ENCODE results near the gene MFSD11. TPM values are rescaled to one million over a fixed set of nuclear protein-coding genes. Genes with fewer than 3 reads are reported as not detected.
"Not testable (repeated sequence)": the region's sequence is repeated elsewhere in the genome, so short reads cannot be mapped to it uniquely, and the experiment has no call there.

Gene MFSD11
- total RNA-seq, 2 experiments from 2014 or later = 55.1 to 63.1 TPM

DNA sequence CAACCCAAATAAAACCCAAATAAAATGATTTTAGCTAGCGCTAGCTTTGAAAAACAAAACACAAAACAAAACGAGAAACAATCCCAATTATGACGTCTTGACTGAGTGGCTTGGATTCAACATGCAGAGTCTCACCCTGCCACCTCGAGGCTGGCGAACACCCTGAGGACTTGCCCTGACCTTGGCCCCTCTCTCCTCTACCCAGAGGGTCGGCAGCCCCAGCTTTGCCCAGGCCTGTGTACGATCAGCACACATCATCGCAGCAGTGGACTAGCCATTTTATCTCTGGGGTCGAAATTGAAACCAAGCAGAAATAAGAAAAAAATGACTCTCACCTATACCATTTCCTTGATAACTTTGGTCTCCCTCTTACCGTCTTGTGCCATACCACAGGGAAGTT lies 16.5 kb upstream of the MFSD11 start:
- POLR2A ChIA-PET = interaction anchor here (0.6 kb wide), 1 partner anchor 44 kb away, joined by 4 read pairs; no protein-coding TSS in a partner anchor
- H4K20me1 ChIP-seq (ENCODE audit: insufficient read depth, low read length) = no peaks in the 10 kb centered on the region
- H3K9me2 ChIP-seq (ENCODE audit: insufficient read depth, low read length) = no peaks in the 10 kb centered on the region
- H3K4me1 ChIP-seq (ENCODE audit: insufficient read depth, low read length, poor library complexity, severe bottlenecking) = peaks cover 12% of the 10 kb centered on the region
- no peak for DNase-seq (ENCODE audit: low spot score)
- BruUV-seq (replicated peaks) = no TSS peak
- peaks cover 31% of the 10 kb centered on the region for H3K79me2 ChIP-seq (ENCODE audit: insufficient read depth, low read depth, low read length)
- intact Hi-C loops (cut with micrococcal nuclease; ENCODE audit: unreplicated experiment) = no loop called here
- CTCF ChIA-PET (ENCODE audit: unreplicated experiment) = no interaction called here
- no peak overlapping the region for H3K27ac ChIP-seq (ENCODE audit: low read depth, low read length, poor library complexity, severe bottlenecking)
- H3K9me3 ChIP-seq (ENCODE audit: low read length) = no peaks in the 10 kb centered on the region
- H2AFZ ChIP-seq (ENCODE audit: low read length) = no peak overlapping the region
- H3K36me3 ChIP-seq (ENCODE audit: insufficient read depth, low read length) = peaks cover 89% of the 10 kb centered on the region
- no peak overlapping the region for H3K4me3 ChIP-seq (ENCODE audit: low read depth, low read length, poor library complexity, severe bottlenecking)
- no peak overlapping the region for H3K4me2 ChIP-seq (ENCODE audit: low read length)
- TF ChIP-seq CTCF (conservative IDR thresholded peaks at IDR 0.05; ENCODE audit: low read length) = no peak
- TF ChIP-seq EZH2phosphoT487 (IDR thresholded peaks at IDR 0.05; ENCODE audit: borderline replicate concordance, low read depth, low read length) = no peak

DNA sequence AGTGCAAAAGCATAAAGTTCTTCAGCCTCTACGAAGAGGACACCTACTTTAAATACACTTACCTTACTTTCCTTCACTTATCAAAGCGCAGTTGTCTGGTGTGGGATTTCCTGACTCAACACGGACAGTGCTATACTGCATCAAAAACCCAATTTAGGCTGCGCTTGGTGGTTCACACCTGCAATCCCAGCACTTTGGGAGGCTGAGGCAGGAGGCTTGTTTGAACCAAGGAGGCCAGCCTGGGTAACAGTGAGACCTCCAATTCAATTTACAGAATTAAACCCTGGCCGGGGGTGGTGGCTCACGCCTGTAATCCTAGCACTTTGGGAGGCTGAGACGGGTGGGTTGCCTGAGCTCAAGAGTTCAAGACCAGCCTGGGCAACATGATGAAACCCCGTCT lies 15.6 kb upstream of the MFSD11 start:
- TF ChIP-seq CTCF (conservative IDR thresholded peaks at IDR 0.05; ENCODE audit: low read length) = no peak
- no peak for TF ChIP-seq EZH2phosphoT487 (IDR thresholded peaks at IDR 0.05; ENCODE audit: borderline replicate concordance, low read depth, low read length)
- DNase-seq (ENCODE audit: low spot score) = no peak
- Histone ChIP-seq H3K27ac (ENCODE audit: low read depth, low read length, poor library complexity, severe bottlenecking) (no peak overlapping the region), H3K4me2 (ENCODE audit: low read length) (no peak overlapping the region), H3K9me3 (ENCODE audit: low read length) (no peaks in the 10 kb centered on the region), H3K9me2 (ENCODE audit: insufficient read depth, low read length) (no peaks in the 10 kb centered on the region), H4K20me1 (ENCODE audit: insufficient read depth, low read length) (peaks cover 1% of the 10 kb centered on the region; the same call in 1 of the 2 replicates), H3K4me3 (ENCODE audit: low read depth, low read length, poor library complexity, severe bottlenecking) (no peak overlapping the region), H3K79me2 (ENCODE audit: insufficient read depth, low read depth, low read length) (peaks cover 34% of the 10 kb centered on the region), H3K36me3 (ENCODE audit: insufficient read depth, low read length) (peaks cover 81% of the 10 kb centered on the region), H2AFZ (ENCODE audit: low read length) (no peak overlapping the region), H3K4me1 (ENCODE audit: insufficient read depth, low read length, poor library complexity, severe bottlenecking) (peaks cover 12% of the 10 kb centered on the region)
- BruUV-seq (replicated peaks) = no TSS peak
- intact Hi-C loops (cut with micrococcal nuclease; ENCODE audit: unreplicated experiment) = no loop called here
- CTCF ChIA-PET (ENCODE audit: unreplicated experiment) = no interaction called here
- POLR2A ChIA-PET = interaction anchor here (0.5 to 0.6 kb wide), 3 partner anchors 24 to 51 kb away, joined by 3 read pairs; no protein-coding TSS in a partner anchor

- H3K9me3 ChIP-seq (ENCODE audit: low read length); H3K4me2 ChIP-seq (ENCODE audit: low read length); H4K20me1 ChIP-seq (ENCODE audit: insufficient read depth, low read length); H3K4me3 ChIP-seq (ENCODE audit: low read depth, low read length, poor library complexity, severe bottlenecking); intact Hi-C loops (cut with micrococcal nuclease; ENCODE audit: unreplicated experiment); DNase-seq (ENCODE audit: low spot score); CTCF ChIA-PET (ENCODE audit: unreplicated experiment); BruUV-seq (replicated peaks); H2AFZ ChIP-seq (ENCODE audit: low read length); H3K27ac ChIP-seq (ENCODE audit: low read depth, low read length, poor library complexity, severe bottlenecking); H3K9me2 ChIP-seq (ENCODE audit: insufficient read depth, low read length): not testable (repeated sequence)
- POLR2A ChIA-PET = interaction anchor here (0.7 kb wide), 1 partner anchor 42 kb away, joined by 3 read pairs; no protein-coding TSS in a partner anchor
- H3K79me2 ChIP-seq (ENCODE audit: insufficient read depth, low read depth, low read length) = peaks cover 41% of the 10 kb centered on the region
- peaks cover 76% of the 10 kb centered on the region for H3K36me3 ChIP-seq (ENCODE audit: insufficient read depth, low read length)
- H3K4me1 ChIP-seq (ENCODE audit: insufficient read depth, low read length, poor library complexity, severe bottlenecking) = peaks cover 12% of the 10 kb centered on the region
These were observed 14.9 kb upstream of the MFSD11 start for GRCh38 chr17:76722977-76723376.
